GM19328 (cell line): ENCODE results near the gene CYS1.
A peak's percentile ranks its signal among the peaks of the same experiment; 100 is the strongest.
"Not testable (repeated sequence)": the region's sequence is repeated elsewhere in the genome, so short reads cannot be mapped to it uniquely, and the experiment has no call there.

ENCODE experiments used
- ATAC-seq: cut with Tn5 transposase; IDR thresholded peaks from one replicate; pipeline ENCODE4 v1.9.1; 2021; ENCODE audit warnings: mild to moderate bottlenecking, moderate library complexity; ENCODE audit not compliant: unreplicated experiment

Gene CYS1

GRCh38 chr2:10031886-10032745 is 48.1 kb downstream of the CYS1 start:
- ATAC-seq: no peak

DNA sequence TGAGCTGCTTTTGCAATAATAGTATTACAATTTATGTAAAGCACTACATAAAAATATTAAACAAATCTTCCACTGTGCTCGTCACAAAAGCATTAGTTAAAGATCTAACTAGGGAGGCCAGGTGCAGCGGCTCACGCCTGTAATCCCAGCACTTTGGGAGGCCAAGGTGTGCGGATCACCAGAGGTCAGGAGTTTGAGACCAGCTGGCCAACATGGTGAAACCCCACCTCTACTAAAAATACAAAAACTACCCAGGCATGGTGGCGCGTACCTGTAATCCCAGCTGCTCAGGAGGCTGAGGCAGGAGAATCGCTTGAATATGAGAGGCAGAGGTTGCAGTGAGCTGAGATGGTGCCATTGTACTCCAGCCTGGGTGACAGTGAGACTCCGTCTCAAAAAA is 49.4 kb downstream of the CYS1 start:
- not testable (repeated sequence) for ATAC-seq

- no peak for ATAC-seq
Observed at GRCh38 chr2:10030311-10030736, 49.9 kb downstream of the CYS1 start.

GRCh38 chr2:10029875-10030223 is 50.4 kb downstream of the CYS1 start:
- ATAC-seq: no peak

DNA sequence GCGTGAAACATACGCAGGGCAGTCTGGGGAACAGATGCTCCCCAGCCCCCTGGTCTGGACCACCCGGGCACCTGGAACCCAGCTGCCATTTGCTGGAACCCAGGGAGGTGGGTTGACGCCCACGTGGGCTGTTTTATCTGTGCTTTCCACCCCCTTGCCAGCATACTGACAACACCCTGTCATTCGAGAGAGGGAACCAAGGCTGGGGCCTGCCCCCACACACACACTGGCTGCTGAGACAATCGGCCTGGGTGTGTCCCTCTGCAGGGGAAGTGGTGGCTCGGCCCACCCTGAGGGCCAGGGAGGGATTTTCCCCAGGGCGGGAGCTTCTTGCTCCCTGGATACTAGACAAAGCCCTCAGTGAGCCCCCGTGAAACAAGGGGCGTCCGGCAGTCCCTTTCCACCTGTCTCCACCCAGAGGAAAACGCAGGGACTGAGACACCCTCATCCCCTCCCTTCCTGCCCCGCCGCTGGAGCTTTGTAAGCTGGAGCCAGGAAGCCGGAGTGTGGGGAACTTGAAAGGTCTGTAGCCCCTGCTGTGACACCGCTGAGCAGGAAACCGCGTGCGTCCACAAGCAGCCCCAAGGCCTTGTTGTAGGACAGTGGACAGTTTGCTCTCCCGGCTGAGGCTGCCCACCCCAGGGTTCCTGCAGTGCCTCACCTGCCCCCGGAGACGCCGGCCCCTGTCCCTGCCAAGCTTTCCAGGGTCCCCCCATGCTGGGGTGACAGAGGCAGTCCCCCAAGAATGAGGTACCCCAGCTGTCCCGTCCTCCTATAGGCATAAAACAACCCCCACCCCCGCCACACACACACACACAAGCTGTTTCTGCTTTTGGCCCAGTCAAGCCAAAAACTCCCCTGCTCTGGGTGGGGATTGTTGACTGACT is 51.0 kb downstream of the CYS1 start:
- peak; percentile 65 for ATAC-seq

DNA sequence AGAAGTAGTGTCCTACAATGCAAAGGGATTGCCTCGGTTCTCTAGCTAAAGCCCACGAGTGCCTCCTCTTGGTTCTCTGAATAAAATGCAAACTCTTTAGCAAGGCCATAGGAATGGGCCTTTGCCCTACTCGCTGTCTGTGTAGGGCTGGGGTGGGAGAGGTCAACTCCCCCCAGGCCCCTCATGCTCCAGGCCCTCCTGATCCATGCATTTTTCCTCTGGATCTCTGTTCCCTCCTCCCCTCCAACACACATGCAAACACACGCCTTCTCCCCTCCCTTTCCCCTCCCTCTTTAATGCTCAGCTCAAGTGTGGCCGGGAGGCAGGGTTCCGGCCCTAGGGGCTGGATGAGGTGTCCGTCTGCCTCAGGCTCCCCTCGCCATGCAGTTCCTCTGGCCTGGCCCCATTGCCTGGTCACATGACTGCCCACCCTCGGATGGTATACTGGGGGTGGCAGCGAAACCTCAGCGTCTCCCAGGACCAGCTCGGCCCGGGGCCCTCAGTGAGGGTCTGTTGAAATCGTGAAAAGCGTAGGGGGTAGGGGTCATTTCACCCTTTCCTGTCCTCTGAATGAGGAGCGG is 51.7 kb downstream of the CYS1 start:
- no peak for ATAC-seq

- ATAC-seq: no peak
Observed at GRCh38 chr2:10027660-10028330, 52.4 kb downstream of the CYS1 start.

GRCh38 chr2:10026940-10027569 is 53.2 kb downstream of the CYS1 start:
- no peak for ATAC-seq

- ATAC-seq: no peak
Observed at GRCh38 chr2:10022966-10023662, 57.1 kb downstream of the CYS1 start.

DNA sequence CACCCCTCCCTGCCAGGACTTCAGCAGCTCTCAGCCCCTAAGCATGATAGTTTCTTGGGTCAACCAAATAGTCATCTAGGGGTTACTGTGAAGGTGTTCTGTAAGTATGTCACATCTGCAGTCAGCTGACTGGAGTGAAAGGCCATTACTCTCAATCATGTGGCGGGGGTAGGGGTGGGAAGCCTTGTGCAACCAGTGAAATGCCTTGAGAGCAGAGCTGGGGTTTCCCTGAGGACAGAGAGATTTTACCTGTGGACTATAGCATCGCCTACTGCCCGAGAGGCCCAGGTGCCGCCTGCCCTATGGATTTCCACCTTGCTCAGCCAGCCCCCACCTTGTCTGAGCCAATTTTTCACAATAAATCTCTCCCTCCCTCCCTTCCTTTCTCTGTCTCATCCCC is 57.8 kb downstream of the CYS1 start:
- no peak for ATAC-seq

- ATAC-seq: no peak
Observed at GRCh38 chr2:10022041-10022421, 58.2 kb downstream of the CYS1 start.

DNA sequence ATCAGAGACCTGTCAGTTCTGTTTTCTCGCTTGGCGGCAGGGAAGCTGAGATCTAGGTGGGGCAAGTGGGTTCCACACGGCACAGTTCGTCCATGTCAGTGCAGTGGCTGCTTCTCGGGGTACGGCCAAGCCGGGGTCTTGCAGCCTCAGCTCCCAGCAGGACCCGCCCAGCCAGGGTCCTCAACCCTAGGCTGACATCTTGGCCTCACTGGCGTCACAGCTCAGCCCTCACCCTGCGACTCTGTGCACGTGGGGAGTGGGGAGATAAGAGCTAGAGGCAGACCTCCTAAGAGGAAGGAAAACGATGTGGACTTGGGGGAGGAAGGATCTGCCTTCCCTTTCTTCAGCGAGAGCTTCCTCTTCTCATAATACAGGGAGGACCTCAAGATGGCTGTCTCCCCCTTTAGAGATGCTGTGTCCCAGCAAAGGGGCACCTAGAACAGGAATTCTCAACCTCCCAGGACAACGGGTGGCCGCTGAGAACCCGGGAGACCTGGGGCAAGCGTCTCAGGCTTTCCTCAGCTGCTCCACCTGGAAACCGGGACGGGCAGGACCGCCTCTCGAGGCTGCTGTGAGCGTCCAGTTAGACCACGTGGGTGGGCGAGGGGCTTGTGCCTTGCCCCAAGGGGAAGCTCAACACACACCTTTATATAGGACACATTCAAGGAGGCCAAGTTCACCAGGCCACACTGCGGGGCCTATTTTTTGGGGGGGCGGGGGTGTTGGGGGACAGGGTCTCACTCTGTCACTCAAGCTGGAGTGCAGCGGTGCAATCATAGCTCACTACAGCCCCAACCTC is 60.4 kb downstream of the CYS1 start:
- no peak for ATAC-seq

DNA sequence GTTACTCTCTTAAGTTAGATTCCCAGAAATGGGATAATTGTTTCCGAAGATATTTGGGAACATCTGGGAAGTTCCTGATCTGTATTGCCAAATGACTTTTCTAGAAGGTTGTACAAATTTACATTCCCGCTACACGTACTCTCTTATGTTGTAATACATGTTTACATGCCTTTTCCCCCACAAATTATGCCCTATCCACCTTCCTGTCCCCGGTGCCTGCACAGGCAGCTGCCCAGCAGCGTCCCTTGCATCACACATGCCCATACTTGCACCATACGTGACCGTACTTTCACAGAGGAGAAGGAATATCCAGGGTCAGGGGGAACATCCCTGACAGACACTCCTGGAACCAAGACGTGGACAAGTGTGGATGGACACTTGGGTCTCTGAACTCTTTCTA is 61.0 kb downstream of the CYS1 start:
- no peak for ATAC-seq

GRCh38 chr2:10017313-10017941 is 62.8 kb downstream of the CYS1 start:
- ATAC-seq: no peak

DNA sequence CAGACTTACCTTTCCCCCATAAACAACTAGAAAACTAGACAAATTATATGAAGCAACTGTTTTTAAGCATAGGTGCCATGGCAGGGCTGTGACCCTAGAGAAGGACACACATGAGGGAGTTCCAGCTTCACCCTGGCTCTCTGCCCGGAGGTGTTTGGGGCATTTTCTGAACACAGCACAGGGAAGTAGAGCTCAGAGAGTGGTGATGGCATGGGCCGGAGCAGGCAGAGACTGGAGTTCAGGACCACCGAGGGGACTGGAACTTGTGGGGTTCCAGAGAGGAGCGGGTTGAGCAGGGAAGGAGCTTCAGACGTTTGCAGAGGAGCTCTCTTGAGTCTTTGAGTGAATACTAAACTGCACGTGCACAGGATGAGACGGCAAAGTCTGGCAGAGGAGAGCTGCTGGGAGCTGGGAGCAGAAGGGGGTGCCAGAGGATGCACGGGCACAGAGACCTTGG is 63.4 kb downstream of the CYS1 start:
- no peak for ATAC-seq

DNA sequence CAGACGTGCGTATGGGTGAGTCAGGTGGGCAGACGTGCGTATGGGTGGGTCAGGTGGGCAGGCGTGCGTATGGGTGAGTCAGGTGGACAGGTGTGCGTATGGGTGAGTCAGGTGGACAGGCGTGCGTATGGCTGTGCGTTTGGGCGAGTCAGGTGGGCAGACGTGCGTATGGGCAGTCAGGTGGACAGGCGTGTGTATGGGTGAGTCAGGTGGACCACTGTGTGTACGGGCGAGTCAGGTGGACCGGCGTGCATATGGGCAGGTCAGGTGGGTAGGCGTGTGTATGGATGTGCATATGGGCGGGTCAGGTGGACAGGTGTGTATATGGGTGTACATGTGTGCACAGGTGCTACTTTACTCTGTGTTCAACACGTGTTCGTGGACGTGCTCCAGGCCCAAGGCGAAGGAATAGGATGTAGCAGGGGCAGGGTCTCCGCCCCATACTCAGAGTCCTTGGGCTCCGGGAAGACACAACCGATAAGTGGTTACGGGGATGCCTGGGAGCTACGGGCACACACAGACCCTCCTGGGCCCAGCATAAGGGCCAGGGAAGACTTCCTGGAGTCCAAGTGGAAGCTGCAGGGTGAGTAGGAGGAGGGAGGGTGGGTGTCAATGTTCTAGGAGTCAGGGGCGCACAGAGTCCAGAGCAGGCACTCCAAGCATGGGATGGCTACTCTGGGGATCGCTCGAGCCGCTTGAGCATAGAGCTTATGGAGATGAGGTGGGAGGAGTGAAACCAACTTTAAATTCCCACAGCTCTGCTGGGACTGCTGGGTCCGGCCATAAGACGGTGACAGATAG is 64.0 kb downstream of the CYS1 start:
- ATAC-seq: no peak

GRCh38 chr2:10015376-10015989 is 64.7 kb downstream of the CYS1 start:
- ATAC-seq: not testable (repeated sequence)
